Activated naive CD4-positive, alpha-beta T cell (primary cell): Measurements from ENCODE around the gene DMRT3.
"Not testable (repeated sequence)": the region's sequence is repeated elsewhere in the genome, so short reads cannot be mapped to it uniquely, and the experiment has no call there.

Experiments used
- DNase-seq, 4 experiments: peaks; one replicate each; lab custom pipeline; 2025; lab: John Stamatoyannopoulos, UW

DMRT3 gene

DNA sequence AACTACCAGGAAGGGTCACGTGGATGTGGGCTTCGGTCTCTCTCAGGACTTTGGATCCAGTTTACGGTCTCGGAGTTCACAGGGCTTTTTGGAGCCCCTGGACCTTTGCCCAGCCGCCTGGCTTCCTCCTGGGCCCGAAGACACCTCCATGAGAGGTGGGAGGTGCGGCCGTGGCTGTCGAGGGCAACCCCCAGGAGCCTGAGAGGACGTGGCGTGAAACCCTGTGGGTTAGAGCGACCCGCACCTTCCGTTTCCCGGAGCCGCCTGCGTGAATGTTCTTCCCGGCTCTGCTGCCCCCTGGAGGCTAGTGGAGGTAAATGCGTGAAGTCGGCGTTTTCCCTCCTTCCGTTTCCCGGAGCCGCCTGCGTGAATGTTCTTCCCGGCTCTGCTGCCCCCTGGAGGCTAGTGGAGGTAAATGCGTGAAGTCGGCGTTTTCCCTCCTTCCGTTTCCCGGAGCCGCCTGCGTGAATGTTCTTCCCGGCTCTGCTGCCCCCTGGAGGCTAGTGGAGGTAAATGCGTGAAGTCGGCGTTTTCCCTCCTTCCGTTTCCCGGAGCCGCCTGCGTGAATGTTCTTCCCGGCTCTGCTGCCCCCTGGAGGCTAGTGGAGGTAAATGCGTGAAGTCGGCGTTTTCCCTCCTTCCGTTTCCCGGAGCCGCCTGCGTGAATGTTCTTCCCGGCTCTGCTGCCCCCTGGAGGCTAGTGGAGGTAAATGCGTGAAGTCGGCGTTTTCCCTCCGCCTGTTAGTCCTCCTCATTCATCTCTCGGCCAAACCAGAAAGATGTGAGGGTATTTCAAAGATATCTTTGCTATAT, 22.1 kb downstream of the DMRT3 start:
- not testable (repeated sequence) for DNase-seq

DNA sequence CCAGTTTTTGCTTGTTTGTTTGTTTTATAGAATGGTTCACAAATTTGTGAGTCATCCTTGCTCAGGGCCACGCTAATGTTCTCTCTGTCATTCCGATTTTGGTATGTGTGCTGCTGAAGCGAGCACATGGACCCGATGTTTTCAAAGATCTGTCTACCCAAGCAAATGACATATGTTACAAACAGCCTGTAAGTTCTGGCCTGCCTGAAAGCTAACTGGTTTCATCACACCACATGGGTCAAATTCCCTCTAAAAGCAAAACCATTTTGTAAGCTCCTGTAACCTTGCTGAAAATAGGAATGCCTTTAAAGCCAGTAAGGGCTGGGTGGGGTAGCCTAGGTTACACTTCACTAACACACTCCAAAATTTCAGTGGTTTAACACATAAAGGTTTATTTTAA, 25.4 kb downstream of the DMRT3 start:
- no peak for DNase-seq

GRCh38 chr9:1002678-1003077, 26.2 kb downstream of the DMRT3 start:
- DNase-seq: no peak

DNA sequence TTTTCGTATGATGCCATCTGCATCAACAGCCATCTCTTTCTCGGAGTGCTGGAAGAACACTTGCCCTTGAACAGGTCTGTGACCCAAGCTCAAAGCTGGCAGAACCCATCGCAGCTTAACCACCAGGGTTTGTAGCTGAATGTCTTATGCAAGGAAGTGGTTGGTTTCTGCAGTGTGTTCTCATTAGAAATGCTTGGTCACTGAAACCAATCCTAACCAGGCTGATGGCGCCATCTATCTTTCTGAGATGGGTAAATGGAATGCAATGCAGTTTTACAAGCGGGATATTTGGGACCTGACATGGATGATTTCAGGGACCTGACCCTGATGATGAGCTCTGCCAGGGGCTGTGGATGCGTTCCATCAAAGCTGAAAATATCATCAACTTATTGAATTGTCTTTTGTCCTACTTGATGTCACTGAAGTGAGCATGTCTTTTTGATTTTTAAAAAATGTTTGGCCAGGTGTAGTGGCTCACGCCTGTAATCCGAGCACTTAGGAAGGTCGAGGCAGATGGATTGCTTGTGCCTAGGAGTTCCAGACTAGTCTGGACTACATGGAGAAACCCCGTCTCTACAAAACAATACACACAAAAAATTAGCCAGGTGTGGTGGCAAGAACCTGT, 28.7 kb downstream of the DMRT3 start:
- no peak for DNase-seq

DNA sequence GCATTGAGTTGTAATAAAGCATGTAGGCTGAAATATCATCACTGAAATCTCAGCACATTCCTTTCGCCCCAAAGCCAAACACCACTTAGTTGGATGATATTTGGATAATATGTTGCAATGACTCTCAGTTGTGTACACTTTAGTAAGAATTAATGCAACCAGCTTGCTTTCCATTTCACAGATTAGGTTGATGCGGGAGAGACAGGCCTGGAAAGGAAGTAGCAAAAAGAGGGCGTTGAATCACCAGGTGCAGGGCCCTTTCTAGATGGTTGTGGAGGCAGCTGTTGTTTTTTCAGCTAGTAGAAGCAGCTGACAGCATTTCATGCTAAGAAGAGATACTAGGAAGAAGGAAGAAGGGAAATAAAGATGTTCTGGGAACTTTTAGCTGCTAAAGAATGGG, 30.9 kb downstream of the DMRT3 start:
- DNase-seq: no peak

- DNase-seq: no peak
Observed at GRCh38 chr9:1008216-1008615, 31.8 kb downstream of the DMRT3 start.

- peak; percentile 32 to 66 (median 34) for DNase-seq
Observed at GRCh38 chr9:1009101-1009707, 32.7 kb downstream of the DMRT3 start.

- no peak for DNase-seq
Observed at GRCh38 chr9:1013021-1013420, 36.6 kb downstream of the DMRT3 start.

DNA sequence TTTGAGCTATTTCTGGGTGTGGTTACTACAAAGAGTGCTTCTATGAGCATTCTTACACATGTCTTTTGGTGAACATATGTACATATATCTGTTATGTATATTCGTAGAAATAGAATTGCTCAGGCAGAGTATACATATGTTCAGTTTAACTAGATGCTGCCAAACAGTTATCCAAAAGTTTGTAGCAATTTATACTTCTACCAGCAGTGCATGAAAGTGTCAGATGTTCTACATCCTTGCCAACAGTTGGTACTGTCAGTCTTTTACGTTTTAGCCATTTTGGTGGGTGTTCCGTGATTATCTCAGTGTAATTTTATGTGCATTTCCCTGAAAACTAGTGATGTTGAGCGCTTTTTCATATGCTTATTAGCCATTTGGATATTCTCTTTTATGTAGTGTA, 37.8 kb downstream of the DMRT3 start:
- no peak for DNase-seq

- no peak for DNase-seq
Observed at GRCh38 chr9:1014640-1015039, 38.2 kb downstream of the DMRT3 start.

- no peak for DNase-seq
Observed at GRCh38 chr9:1018121-1018520, 41.7 kb downstream of the DMRT3 start.

DNA sequence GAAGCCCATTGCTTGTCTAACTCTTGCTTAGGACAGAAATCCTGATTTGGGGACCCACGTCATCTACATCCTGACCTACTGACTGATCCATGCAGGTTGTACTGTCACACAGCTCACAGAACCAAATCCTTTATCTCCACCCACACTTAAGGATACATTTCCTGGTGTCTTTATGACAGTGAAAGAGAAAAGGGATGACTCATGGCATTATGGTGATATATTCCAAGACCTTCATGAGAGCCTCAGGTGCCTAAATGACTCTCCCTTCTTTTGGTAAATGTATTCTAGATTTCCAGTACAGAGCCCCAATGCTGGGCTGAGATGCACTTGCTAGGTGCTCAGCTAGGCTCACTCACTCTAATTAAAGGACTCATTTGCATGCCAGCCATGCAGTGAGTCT, 47.7 kb downstream of the DMRT3 start:
- DNase-seq: no peak

GRCh38 chr9:1025131-1025530, 48.7 kb downstream of the DMRT3 start:
- no peak for DNase-seq

DNA sequence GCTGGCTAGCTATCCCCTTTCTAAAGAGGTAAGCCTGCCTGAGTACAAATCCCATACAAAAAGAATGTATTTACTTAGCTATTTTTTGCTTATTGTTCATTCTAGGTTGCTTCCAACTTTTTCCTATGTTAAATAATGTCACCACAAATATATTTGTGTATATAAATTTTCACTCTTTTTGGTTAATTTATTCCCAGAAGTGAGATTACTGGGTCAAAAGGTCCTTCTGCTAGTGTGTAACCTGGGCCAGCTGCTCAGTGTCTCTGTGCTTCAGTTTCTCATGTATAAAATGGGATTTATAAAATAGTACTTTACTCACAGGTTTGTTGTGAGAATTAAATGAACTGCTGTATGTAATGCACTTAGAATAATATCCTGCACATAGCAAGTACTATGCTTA, 49.8 kb downstream of the DMRT3 start:
- DNase-seq: no peak

DNA sequence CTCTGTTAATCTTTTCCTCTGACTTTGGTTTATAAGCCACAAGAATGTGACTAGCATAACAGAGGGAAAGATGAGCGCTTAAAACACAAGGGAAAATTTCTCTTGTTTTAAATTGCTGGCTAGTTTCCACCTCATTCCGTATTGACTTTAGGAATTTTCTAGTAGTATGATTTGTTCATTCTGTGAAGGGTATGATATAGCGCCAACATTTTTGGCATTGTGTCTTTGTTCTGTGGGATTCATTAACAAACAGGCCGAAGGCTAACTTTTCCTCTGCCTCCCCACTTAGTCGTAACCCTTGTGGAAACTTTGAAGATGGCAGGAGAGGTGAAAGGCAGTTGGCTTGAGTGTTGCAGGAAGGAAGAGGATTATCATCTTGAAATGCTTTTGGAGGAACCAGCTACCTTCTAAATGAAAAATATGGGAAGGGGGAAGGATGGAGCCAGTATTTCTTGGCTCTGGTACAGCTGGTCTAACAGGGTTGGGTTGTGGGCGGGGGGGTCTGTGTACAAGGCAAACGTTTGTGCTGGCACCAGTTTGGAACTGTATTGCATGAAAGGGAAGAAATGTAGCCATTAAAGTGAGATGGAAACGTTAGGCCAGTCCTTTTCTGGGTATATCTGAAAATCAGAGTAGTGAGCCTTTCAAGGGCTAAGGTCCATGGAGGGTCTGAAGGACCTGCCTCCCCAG, 52.2 kb downstream of the DMRT3 start:
- no peak for DNase-seq

GRCh38 chr9:1031951-1032601, 55.6 kb downstream of the DMRT3 start:
- DNase-seq: no peak

DNA sequence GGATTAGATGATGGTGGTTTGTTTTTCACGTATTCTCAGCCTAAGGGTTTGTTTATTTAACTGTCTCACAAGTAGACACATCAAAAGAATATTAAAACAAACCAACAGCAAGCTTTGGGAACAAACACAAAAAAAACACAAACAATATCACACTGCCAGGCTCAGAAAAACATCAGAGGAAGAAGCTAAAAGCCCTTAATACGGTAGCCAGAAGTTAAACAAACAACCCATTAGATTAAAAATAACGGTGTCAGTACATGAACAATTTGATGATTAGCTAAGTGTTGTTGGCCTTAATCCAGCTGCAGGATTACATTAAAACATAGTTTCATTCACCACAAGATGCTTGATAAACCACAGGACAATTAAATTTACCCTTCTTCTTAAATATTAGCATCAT, 57.8 kb downstream of the DMRT3 start:
- DNase-seq: no peak

GRCh38 chr9:1039589-1039988, 63.1 kb downstream of the DMRT3 start:
- no peak for DNase-seq
